ENCODE measurements around the gene DNAJB12.

DNAJB12 gene

DNA sequence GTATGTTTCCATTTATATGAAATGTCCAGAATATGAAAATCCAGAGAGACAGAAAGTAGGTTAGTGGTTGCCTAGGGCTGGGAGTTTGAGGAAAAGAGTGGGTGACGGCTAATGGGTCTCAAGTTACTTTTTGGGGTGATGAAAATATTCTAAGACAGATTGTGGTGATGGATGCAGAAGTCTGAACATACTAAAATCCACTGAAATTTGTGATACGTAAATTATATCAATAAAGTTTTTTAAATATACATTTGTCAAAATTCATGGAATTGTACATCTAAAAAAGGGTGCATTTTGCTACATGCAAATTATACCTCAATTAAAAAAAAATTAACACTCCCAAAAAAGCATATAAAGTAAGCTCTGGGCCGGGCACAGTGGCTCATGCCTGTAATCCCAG lies 71.6 kb downstream of the DNAJB12 start:
- no peak for FAIRE-seq
